GM10847 (cell line): ENCODE measurements around the gene SATB2.

ENCODE experiments used
- POLR2A ChIP-seq: IDR thresholded peaks from 2 replicates; pipeline ENCODE4 v1.6.1; 2011; ENCODE audit not compliant: insufficient read length; ENCODE audit errors: extremely low read depth

SATB2 gene

DNA sequence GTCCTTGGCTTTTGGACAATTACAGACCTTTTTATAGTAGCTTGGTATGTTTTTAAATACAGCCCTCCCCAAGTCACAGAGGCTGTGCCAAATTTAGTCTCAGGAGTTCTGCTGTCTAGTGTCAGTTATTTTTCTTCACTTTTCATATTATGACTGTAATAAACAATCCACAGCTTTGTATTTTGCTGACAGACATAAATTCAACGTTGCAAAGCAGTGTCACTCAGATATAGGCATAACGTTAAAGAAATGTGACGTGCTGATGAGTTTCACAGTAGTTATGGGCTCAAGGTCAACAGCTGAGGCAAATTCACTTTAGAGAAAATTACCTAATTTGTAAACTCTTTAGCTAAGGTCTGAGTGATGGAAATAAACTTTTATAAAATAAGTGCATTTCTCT is 151.6 kb downstream of the SATB2 start:
- no peak for TF ChIP-seq POLR2A

DNA sequence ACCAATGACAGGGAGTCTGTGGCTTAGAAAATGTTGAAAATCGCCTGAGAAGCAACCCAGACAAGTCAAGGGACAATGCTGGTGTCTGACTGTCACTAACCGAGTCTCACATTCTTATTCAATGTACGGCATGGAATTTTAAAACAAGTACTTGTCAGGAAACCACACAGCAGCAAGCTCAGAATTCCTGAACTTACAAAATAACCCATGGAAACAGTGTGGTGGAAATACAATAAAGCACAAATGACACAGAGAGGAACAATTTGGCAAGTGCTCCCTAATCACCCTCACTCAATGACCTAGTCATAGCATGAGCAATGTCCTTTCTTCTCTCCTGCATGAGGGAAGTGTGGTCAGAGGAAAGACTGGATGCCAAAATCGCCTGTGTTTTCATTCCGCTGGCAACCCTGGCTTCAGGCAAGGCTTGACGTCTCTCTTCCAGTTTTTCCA is 154.0 kb downstream of the SATB2 start:
- TF ChIP-seq POLR2A: no peak

DNA sequence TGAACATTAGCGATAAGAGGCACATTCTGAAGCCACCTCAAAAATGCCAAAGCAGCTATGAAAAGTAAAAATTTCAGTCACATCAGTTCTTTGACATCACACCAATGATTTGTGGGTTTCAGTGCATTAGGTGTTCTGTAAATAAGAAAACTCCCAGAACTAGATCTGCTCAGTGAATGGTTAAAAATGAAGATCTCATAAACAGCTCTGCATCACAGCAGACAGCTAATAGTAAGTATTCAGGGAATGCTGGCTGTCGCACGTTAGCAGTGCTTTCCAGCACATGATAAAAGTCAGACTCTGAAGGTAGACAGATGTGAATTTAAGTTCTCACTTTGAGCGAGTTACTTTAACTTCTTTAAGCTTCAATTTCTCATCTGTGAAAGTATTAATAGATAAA is 154.9 kb downstream of the SATB2 start:
- no peak for TF ChIP-seq POLR2A

DNA sequence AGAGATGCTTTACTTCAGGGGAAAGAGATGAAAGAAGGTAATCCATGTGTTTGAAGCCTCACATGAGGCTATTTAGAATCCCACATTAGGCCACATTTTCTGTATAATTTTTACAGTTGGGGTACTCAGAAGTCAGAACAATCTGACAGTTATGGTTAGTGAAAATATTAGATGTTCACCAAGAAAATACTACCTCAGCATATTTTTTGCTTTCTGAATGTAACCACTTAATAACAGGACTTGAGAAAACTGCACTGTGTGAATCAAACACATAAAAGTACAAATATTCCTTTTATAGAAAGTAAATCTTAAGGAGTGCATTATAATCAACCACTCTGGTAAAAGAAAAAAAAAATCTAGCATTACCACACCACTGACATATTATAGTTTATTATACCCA is 169.3 kb downstream of the SATB2 start:
- no peak for TF ChIP-seq POLR2A

DNA sequence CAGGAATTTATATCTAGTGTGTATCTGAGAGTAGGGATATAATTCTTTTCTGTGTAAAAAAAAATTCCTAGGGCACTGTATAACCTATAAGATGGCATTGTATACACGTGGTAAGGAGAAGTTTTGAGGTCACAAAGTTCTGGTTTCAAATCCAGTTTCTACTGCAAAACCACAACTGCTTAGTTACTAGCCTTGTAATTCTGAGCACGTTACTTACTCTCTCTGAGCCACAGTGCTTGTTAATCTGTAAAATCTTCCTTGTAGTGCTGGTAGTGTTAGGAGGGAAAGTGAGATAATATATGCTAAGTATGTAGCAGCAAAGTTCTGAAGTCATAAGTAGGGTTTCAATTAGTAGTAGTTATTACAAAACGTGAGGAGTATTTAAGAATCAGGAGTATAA is 175.4 kb downstream of the SATB2 start:
- no peak for TF ChIP-seq POLR2A

DNA sequence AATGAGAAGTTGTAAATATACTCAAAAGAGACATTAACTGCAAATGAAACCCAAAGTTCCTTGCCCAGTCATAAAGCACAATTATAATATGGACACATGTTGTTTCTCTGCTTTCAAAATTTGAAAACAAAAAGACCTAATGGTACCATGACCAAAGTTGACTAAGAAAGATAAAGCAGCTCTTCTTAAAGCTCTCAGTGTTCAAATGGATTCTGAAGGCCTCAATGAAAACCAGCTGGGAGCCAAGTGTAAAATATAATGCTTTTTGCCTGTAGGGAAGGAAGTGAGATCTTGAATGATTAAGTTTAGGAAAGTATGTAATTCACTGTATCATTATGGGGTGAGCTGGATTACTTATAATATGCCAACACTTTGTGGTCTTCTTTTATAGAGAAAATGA is 178.6 kb downstream of the SATB2 start:
- TF ChIP-seq POLR2A: no peak

DNA sequence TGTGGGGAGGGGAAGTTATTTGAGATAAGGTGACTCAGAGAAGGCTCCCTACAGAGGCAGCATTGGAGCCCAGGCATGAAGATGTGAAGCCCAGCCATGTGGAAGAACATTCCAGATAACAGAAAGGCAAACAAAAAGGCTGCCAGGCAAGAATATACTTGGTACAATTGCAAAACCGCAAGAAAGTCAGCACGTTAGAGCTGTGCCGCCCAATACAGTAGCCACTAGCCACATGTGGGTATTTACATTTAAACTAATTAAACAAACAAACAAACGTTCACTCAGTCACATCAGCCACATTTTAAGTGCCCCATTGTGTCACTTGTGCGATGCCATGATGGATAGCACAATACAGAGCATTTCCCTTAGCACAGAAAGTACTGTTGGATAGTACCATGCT is 179.6 kb downstream of the SATB2 start:
- TF ChIP-seq POLR2A: no peak

DNA sequence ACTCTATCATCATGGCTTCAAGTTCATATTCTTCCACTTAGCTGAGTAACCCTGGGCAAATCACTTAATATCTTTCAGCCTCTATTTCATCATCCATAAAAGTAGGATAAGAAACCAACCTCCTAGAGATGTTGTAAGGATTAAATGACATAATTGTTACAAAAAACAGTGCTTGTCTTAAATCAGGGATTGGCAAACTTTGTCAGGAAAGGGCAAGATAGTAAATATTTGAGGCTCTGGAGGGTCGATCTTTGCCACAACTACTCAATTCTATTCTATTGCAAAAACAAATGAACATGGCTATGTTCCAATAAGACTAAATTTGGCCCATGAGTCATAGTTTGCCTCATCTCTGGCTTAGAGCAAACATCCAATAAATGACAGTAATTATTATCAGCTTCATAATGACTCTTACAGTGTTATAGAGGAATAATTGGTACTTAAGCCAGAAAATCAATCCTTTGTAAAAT is 184.7 kb downstream of the SATB2 start:
- no peak for TF ChIP-seq POLR2A

DNA sequence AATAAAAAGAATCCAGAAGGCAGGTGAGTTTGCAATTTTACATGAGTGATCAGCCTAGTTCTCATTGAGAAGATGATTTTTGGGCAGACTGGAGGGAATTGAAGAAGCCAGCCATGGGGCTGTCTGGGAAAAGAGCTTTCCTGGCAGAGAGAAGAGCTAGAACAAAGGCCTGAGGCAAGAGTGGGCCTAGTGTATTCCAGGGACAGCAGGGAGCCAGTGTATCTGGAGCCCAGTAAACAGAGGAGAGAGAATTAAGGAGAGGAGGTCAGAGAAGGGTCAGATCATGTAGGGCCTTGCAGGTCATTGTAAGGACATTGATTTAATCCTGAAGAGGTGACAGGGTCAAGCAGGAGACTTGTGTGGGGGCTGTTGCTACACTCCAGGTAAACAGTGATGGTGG is 195.8 kb downstream of the SATB2 start:
- no peak for TF ChIP-seq POLR2A

DNA sequence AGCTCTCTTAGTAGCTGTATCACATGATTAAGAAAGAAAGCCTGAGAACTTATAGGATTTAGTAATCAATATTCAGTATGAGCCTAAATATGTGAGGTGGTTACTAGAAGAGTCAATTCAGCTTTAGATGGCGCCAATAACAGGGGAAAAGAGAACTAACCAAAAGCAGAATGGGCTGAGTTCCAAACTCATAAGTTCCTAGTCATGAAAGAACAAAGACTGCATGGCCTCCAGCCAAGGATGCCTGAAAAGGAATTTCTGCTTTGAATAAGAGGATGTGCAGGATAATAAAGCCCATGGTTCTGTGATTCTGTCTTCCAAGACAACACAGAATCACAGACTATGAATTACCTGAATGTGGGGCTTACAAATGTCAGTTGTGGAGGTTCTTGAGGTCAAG is 196.5 kb downstream of the SATB2 start:
- TF ChIP-seq POLR2A: no peak

DNA sequence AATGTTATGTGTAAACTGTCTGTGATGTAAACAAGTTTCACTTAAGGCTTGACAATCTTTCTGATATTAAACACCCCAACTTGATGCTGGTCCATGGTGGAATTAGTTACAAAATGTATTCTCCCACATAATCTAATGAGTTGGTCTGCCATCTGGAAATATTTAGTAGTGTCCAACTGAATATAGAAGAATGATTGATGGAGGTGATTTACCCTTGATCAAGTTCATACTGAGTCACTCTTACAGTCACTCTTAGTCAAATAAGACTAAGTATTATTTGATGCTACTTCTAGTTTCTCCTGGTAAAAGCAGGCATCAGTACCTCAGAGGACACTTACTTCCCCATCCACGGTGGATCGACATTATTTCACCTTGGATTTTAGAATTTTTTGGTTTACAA is 198.1 kb downstream of the SATB2 start:
- no peak for TF ChIP-seq POLR2A

DNA sequence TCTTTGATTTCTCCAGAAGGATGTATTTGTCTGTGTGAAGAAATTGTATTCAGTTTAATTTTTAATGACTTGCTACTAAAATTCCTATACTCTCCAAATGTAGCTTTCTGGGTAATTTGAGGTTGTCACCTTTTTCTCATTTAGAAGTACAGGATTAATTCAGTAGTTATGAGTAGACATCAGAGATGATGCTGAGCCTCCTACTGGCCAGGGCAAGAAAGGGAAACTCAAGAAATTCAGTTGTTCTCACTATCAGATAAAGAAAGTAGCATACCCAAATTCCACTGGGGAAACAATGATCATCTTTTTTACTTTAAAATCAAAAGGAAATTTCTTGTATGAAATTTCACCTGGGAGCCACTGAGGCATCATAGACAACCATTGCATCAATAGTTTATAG is 199.4 kb downstream of the SATB2 start:
- TF ChIP-seq POLR2A: no peak

DNA sequence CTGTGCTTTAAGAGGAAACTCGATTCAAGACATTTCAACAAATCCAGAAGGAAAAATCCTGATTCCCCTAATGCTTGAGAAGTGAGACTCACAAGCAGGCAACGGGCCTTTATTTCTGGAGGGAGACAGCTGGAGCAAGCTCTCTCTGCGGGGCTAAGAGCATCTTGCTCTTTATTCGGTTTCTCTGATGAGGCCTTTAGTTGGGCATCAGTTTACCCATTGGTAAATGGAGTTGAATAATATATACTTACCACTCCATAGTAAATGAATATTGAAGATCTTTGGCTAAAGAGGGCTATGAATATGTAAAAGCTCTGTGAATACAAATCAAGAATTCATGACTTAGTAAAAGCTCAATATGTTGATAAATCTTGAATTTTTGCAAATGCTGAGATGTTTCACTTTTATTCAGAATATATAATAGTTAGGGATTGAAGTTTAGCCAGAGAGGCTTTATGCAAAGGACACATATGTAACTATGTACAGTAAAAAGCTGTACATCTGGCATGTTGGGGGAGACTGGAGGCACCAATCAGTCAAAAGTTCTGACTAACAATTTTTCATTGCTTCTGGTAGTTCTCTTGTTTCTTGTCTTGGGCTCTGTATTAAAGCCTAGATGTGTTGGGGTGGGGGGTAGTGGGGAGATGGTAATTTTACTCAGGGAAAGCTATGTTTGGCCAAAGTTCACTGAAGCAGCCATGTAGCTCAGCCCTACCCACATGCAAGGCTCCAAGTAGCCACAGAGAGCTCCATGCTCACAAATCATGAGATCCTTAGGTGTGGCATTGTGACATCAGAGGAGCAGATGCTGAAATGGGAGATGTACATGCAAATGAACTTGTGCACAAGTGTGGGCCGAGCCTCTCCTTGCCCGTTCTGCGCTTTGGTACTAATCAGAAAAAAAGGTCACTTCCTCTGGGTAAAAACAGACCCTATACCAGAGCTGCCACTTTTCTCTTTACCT is 200.2 kb downstream of the SATB2 start:
- TF ChIP-seq POLR2A: no peak

DNA sequence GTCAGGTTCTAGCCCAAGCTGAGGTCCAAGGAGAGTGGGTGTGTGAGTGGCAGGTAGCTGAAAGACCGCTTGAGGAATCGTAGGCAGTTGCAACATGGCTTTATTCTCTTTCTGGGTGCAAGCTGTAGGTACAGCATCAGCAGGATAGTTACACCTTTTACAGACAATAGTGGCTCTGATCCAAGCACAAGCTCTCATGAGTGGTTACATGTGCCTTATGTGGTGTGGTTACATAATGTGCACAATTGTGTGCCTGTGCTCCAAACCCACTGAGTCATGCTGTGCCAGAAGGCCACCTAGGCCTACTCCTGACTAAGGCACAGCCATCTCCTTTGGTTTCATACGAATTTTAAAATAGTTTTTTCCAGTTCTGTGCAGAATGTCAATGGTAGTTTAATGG is 227.6 kb downstream of the SATB2 start:
- no peak for TF ChIP-seq POLR2A

DNA sequence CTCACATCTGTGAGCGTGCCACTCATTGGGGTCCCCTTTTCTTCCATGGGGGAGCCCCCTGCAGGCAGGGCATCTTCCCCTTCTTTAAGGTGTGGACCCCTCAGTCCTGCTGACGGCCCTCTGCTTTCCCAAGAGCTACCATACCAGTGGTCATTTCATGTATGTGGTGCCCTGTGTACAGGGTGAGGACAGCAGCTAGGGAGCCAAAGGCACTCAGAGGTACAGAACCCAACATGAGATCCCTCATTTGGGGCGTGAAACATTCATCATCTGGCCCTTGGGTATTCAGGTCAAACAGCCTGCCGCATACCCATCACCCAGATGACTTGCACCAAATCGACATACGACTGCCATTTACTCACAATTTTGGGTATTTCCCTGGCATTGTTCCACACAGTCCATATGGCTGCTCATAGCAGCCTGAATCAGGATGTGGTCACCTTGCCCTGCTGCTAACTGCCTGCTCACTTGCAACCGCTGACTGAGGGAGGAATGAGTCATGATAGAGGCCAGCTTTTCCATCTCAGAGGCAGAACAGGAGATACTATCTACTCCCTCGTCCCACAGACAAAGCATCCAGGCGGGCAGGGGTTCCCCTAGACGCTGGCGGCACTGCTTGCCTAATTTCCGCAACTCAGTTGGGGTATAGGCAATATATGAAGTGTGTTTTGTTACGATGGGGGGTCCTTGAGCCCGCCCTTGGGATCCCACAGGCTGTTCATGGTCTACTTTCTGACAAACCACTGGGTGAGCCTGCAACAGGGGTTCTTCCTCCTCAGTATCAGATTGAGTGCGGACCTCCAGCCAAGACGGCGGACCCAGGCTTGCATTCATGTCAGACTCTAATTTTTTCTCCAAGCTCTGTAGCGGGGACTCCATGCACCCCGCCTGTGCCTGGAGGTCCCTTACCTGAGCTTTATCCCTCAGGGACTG is 228.6 kb downstream of the SATB2 start:
- no peak for TF ChIP-seq POLR2A

DNA sequence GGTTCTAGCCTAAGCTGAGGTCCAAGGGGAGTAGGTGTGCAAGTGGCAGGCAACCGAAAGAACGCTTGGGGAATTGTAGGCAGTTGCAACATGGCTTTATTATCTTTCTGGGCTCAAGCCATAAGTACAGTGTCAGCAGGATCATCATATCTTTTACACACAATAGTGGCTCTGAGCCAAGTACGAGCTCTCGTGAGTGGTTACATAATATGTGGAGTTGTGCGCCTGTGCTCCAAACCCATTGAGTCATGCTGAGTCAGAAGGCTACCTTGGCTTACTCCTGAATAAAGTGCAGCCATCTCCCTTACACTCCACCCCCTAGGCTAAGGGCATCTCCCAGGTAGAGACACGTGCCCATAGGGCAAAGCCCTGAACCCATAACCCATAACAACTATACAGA is 233.9 kb downstream of the SATB2 start:
- TF ChIP-seq POLR2A: no peak
